PC-3 (cell line): ENCODE data around the gene DLG2. TPM values are rescaled to one million over a fixed set of nuclear protein-coding genes. Genes with fewer than 3 reads are reported as not detected.

Experiments
- ATAC-seq: fragments of 200-7000 bp; cut with Tn5 transposase; 2 replicates; pipeline ENCODE4 v1.9.1; 2020; ENCODE audit warnings: mild to moderate bottlenecking, moderate library complexity
- BruUV-seq: library from RNA; stranded (reverse); fragments of 400-500 nt; replicated peaks from 2 replicates; lab custom pipeline; 2021; lab: Mats Ljungman, UMichigan
- CTCF ChIA-PET: fragments of 300-600 bp; sonication (Branson Sonifier 250); formaldehyde crosslinking; loops from one replicate; lab custom pipeline; 2022; ENCODE audit warnings: antibody characterized with exemption; lab: Charles Lee
- POLR2A ChIA-PET: fragments of 300-600 bp; sonication (Branson Sonifier 250); formaldehyde crosslinking; loops from one replicate; lab custom pipeline; 2022; ENCODE audit warnings: antibody characterized with exemption; ENCODE audit not compliant: unreplicated experiment; lab: Charles Lee
- DNase-seq: peaks from one replicate; pipeline ENCODE4 v3.0.0-alpha.2; 2015
- H2AFZ ChIP-seq: fragments of 300-600 bp; sonication (generic); 2 replicates; pipeline ENCODE4 v1.6.0; 2016; ENCODE audit warnings: antibody characterized with exemption, low read length
- H3F3A ChIP-seq: fragments of 300-600 bp; sonication (generic); one replicate; pipeline ENCODE4 v1.6.0; 2017; ENCODE audit warnings: antibody characterized with exemption, low read length, control low read depth, mild to moderate bottlenecking; ENCODE audit not compliant: unreplicated experiment
- H3K27ac ChIP-seq: fragments of 300-600 bp; sonication (generic); 2 replicates; pipeline ENCODE4 v1.5.1; 2016; ENCODE audit warnings: mild to moderate bottlenecking, low read length
- H3K27me3 ChIP-seq: fragments of 300-600 bp; sonication (generic); 2 replicates; pipeline ENCODE4 v1.6.1; 2016; ENCODE audit warnings: low read length, mixed read lengths
- H3K36me3 ChIP-seq: fragments of 300-600 bp; sonication (generic); 2 replicates; pipeline ENCODE4 v1.6.1; 2016; ENCODE audit warnings: low read depth, mixed run types, low read length, mixed read lengths
- H3K4me1 ChIP-seq: fragments of 300-600 bp; sonication (generic); 2 replicates; pipeline ENCODE4 v1.5.1; 2016; ENCODE audit warnings: low read length; ENCODE audit not compliant: insufficient read depth
- H3K4me2 ChIP-seq: fragments of 300-600 bp; sonication (generic); 2 replicates; pipeline ENCODE4 v1.6.0; 2016; ENCODE audit warnings: low read length
- H3K4me3 ChIP-seq: fragments of 300-600 bp; sonication (generic); 2 replicates; pipeline ENCODE4 v1.5.1; 2016; ENCODE audit warnings: mild to moderate bottlenecking, low read length, mixed read lengths
- H3K79me2 ChIP-seq: fragments of 300-600 bp; sonication (generic); 2 replicates; pipeline ENCODE4 v1.6.1; 2017; ENCODE audit warnings: low read length, mixed read lengths
- H3K9ac ChIP-seq: fragments of 300-600 bp; sonication (generic); 2 replicates; pipeline ENCODE4 v1.6.0; 2016; ENCODE audit warnings: mild to moderate bottlenecking, low read length
- H3K9me2 ChIP-seq: fragments of 300-600 bp; sonication (generic); replicated peaks from 2 replicates; pipeline ENCODE4 v1.6.1; 2016; ENCODE audit warnings: mixed run types, low read length, mixed read lengths
- H3K9me3 ChIP-seq: fragments of 300-600 bp; sonication (generic); 2 replicates; pipeline ENCODE4 v1.6.1; 2016; ENCODE audit warnings: low read length, mixed read lengths
- H4K20me1 ChIP-seq: fragments of 300-600 bp; sonication (generic); 2 replicates; pipeline ENCODE4 v1.6.1; 2016; ENCODE audit warnings: low read length, mixed read lengths
- EZH2 ChIP-seq: fragments of 300-600 bp; sonication (generic); IDR thresholded peaks from one replicate; pipeline ENCODE4 v1.6.1; 2017; ENCODE audit warnings: antibody characterized with exemption, mild to moderate bottlenecking, low read length; ENCODE audit not compliant: unreplicated experiment
- EZH2phosphoT487 ChIP-seq: fragments of 300-600 bp; sonication (generic); IDR thresholded peaks from 2 replicates; pipeline ENCODE4 v1.6.1; 2018; ENCODE audit warnings: mild to moderate bottlenecking, antibody characterized with exemption, low read length, borderline replicate concordance
- intact Hi-C: fragments of 100-400 bp; cut with micrococcal nuclease; formaldehyde crosslinking; loops from 2 replicates; pipeline ENCODE4 v1.9.0; 2023
- total RNA-seq: library from RNA; depleted of rRNA; stranded (reverse); fragments of >200 nt; gene quantifications from 2 replicates; pipeline ENCODE4 v1.2.3, GENCODE V29; 2014
- TF ChIP-seq, protein P1 (sequence below): fragments of 300-600 bp; sonication (generic); conservative IDR thresholded peaks from 2 replicates; pipeline ENCODE4 v1.5.1; 2017; ENCODE audit warnings: antibody characterized with exemption, low read depth, mild to moderate bottlenecking, low read length

The DLG2 gene
- total RNA-seq, 1 experiment from 2014 or later: 0.58 TPM

DNA sequence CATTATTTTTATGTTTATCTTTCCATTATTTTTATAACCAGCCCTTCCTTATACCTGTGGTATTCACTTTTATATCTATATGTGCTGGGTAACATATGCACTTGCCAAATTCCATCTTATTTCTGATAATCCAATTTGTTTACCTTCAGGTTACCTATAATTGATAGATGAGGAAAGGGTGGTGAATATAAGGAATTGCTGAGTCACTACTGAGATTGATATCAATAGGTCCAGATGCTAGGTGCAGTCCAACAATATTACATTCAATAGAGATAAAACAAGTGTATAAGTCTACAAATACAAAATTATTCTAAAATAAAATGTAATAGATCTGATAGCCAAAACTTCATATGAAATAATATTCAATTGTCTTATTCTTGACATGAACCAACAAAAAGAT lies 1582.0 kb downstream of the DLG2 start:
- DNase-seq (no peak), ATAC-seq (no peak)
- Histone ChIP-seq H3K9me2 (no peaks in the 10 kb centered on the region), H2AFZ (no peak overlapping the region), H4K20me1 (no peaks in the 10 kb centered on the region), H3K9me3 (peaks cover 16% of the 10 kb centered on the region), H3K4me1 (no peaks in the 10 kb centered on the region), H3K79me2 (no peaks in the 10 kb centered on the region), H3K27ac (no peak overlapping the region), H3K36me3 (no peaks in the 10 kb centered on the region), H3K4me2 (no peak overlapping the region), H3K27me3 (no peaks in the 10 kb centered on the region), H3K9ac (no peak overlapping the region), H3K4me3 (no peak overlapping the region), H3F3A (no peaks in the 10 kb centered on the region)
- BruUV-seq: no TSS peak
- TF ChIP-seq, protein P1, sequence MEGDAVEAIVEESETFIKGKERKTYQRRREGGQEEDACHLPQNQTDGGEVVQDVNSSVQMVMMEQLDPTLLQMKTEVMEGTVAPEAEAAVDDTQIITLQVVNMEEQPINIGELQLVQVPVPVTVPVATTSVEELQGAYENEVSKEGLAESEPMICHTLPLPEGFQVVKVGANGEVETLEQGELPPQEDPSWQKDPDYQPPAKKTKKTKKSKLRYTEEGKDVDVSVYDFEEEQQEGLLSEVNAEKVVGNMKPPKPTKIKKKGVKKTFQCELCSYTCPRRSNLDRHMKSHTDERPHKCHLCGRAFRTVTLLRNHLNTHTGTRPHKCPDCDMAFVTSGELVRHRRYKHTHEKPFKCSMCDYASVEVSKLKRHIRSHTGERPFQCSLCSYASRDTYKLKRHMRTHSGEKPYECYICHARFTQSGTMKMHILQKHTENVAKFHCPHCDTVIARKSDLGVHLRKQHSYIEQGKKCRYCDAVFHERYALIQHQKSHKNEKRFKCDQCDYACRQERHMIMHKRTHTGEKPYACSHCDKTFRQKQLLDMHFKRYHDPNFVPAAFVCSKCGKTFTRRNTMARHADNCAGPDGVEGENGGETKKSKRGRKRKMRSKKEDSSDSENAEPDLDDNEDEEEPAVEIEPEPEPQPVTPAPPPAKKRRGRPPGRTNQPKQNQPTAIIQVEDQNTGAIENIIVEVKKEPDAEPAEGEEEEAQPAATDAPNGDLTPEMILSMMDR: no peak
- TF ChIP-seq EZH2 (no peak), EZH2phosphoT487 (no peak)
- intact Hi-C loops: no loop called here
- ChIA-PET CTCF (no interaction called here), POLR2A (no interaction called here)

DNA sequence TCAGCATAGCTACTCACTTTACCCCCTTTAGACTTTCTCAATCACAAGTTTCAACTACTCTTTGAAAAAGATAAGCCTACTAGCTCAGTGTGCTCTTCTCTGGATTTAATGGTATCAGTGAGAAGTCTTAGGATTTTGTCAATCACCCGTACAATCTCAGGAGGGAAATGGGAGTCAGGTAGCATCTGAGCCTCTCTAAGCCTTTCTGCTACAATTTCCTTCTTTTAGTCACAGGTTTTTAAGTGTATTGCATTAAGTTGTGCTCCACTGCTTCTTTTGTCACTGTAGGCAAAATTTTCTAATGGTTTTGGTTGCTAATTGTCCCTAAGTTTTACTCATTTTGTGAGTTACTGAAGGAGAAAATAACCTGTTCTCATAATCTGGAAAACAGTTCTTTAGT lies 1582.4 kb downstream of the DLG2 start:
- H2AFZ ChIP-seq: no peak overlapping the region
- intact Hi-C loops: no loop called here
- ChIA-PET POLR2A (no interaction called here), CTCF (no interaction called here)
- peaks cover 16% of the 10 kb centered on the region for H3K9me3 ChIP-seq
- no peaks in the 10 kb centered on the region for H3K4me1 ChIP-seq
- H3K27ac ChIP-seq: no peak overlapping the region
- no TSS peak for BruUV-seq
- no peak overlapping the region for H3K4me2 ChIP-seq
- H3K27me3 ChIP-seq: no peaks in the 10 kb centered on the region
- no peaks in the 10 kb centered on the region for H3F3A ChIP-seq
- no peaks in the 10 kb centered on the region for H3K9me2 ChIP-seq
- ATAC-seq (no peak), DNase-seq (no peak)
- H3K36me3 ChIP-seq: no peaks in the 10 kb centered on the region
- H3K4me3 ChIP-seq: no peak overlapping the region
- H3K9ac ChIP-seq: no peak overlapping the region
- no peaks in the 10 kb centered on the region for H3K79me2 ChIP-seq
- TF ChIP-seq EZH2phosphoT487: no peak
- no peak for TF ChIP-seq EZH2
- TF ChIP-seq, protein P1: no peak
- no peaks in the 10 kb centered on the region for H4K20me1 ChIP-seq

DNA sequence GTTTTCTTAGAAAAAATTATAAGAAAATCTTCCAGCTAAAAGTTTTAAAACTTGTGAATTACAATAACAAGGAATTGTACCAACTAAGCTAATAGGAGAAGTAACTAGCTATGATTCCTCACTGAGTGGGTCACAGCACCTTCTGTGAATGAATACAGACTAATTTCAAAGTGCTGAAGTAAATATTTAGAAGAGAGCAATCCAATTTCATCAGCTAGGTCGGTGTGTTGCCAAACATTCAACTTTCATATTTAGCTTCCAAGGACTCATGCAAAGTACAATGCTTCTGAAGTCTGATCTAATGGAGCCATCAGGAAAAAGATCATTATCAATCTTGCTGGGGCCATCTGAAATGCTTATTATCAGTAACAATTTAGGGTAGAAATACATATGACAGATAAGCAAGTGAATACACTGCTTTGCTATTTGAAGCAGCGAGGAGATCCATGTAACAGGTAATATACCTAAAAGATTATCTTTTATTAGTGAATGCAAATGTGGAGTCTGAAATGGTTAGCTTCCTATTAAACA lies 1590.4 kb downstream of the DLG2 start:
- no peak overlapping the region for H3K4me2 ChIP-seq
- H3K9me3 ChIP-seq: 0 out of 2 replicates have a peak, but pooled peaks cover 7% of the 10 kb centered on the region
- DNase-seq: no peak
- no peak overlapping the region for H3K27ac ChIP-seq
- no peak overlapping the region for H3K4me3 ChIP-seq
- no TSS peak for BruUV-seq
- no peaks in the 10 kb centered on the region for H4K20me1 ChIP-seq
- no peaks in the 10 kb centered on the region for H3K4me1 ChIP-seq
- ChIA-PET POLR2A (no interaction called here), CTCF (no interaction called here)
- no peaks in the 10 kb centered on the region for H3K27me3 ChIP-seq
- no peaks in the 10 kb centered on the region for H3F3A ChIP-seq
- intact Hi-C loops: no loop called here
- no peaks in the 10 kb centered on the region for H3K79me2 ChIP-seq
- H3K9me2 ChIP-seq: no peaks in the 10 kb centered on the region
- ATAC-seq: no peak
- no peaks in the 10 kb centered on the region for H3K36me3 ChIP-seq
- H3K9ac ChIP-seq: no peak overlapping the region
- TF ChIP-seq, protein P1: no peak
- no peak for TF ChIP-seq EZH2phosphoT487
- TF ChIP-seq EZH2: no peak
- no peak overlapping the region for H2AFZ ChIP-seq
